Measurements from ENCODE around the gene LENG1. TPM values are rescaled to one million over a fixed set of nuclear protein-coding genes. Genes with fewer than 3 reads are reported as not detected.

The LENG1 gene
- polyA plus RNA-seq, 5 donors = 6.5 to 12.3 (median 7.9) TPM

DNA sequence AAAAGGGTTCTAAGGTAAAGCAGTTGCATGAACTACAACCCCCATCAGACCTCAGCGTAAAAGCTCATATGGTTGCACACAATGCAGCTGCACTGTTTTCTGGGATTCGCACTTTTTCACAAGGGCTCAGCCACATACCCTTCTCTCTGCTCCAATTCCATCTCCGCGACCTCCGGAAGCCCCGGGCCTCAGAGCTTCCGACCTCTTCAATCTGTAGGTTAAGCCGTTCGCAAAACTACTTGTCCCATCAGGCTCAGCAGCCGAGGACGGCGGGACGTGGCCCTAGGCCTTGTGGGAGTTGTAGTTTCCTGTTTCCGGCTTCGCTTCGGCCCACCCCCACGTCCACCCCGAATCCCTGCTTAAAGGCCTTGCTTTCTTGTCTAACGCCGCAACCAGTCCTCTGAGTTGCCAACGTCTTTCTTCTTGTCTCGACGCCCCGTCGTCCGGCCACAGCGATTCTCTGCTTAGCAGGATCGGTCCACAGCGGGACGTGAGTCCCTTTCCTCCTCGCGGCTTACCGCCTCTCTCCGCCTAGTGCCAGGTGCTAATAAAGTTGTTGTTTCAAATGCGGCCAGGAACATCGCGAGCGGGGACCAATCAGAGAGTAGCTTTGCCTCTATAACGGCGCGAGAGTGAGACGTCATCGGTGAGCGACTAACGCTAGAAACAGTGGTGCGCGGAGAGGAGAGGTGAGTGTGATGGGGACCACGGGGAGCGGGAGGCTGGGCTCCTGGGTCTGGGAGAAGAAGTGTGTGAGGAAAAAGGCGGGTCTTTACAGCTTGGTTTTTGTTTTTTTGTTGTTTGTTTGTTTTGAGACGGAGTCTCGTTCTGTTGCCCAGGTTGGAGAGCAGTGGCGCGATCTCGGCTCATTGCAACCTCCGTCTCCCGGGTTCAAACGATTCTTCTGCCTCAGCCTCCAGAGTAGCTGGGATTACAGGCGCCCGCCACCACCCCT, 44.1 kb downstream of the LENG1 start, which contains the start of the genes PRPF31 and TFPT:
TSS of gene PRPF31 (plus strand) at position 646 of the 955 bp plus-strand sequence. CDS start 2,525 bp downstream, outside the sequence.
TSS of gene TFPT (minus strand) at position 549 of the 955 bp plus-strand sequence. CDS start at position 161, 388 bp downstream.
- DNase-seq = peak; percentile 98

- no peak for DNase-seq
Measured at GRCh38 chr19:54114340-54115108, 45.0 kb downstream of the LENG1 start.

GRCh38 chr19:54109651-54110050, 49.9 kb downstream of the LENG1 start:
- DNase-seq = no peak

DNA sequence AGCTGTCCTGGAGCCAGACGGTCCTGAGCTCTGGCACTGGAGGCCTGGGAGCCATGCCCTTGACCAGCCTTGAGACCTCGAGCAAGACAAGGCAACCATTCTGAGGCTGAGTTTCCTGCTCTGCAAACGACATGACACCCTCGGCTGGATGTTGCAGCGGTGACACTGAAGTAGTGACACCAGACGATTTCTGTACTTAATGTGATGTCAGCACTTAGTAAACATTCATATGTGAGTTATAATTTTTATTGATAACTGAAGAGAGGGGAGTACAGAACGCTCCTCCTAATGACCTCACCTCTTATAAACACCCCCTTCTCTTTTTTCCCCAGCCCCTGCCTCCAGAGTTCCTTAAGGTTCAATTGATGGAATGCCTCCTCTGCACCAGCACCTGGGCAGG, 51.0 kb downstream of the LENG1 start:
- DNase-seq = no peak

DNA sequence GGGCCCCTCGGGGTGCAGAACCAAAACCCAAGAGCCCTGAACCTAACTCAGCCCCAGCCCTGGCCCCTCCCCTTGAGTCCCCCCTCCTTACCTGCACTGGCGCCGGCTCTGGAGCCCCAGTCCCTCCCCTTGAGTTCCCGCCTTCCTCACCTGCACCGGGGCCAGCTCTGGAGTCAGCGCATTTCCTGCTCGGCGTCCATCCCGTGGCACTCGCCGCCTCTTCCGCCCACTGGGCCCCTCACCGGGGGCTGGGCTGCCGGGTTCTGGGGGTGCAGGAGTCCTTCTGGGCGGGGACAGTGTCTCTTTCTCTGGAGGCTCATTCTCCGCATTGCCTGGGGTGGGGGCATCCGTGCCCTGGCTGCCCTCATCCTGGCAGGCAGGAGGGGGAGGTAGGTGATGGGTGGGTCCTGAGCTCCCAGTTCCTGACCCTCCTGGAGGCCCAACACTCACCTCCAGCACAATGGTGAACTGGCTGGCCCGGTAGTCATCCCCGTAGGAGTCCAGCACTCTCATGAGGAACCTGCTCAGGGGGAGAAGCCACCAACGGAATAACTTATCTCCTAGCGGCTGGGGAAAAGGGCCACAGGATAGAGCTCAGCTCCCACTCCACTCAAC, 51.5 kb downstream of the LENG1 start:
- DNase-seq = no peak

GRCh38 chr19:54106716-54107115, 52.8 kb downstream of the LENG1 start:
- DNase-seq = no peak

- DNase-seq = no peak
Measured at GRCh38 chr19:54105796-54106195, 53.7 kb downstream of the LENG1 start.

Other genes with a start within 250 kb of the LENG1 start
- under 1 TPM; 0.07 to 0.13 (median 0.10) TPM for gene CACNG8, start 196.8 kb downstream of the LENG1 start, polyA plus RNA-seq (ENCODE audit: insufficient read depth in 1 of 5, insufficient read length in 5 of 5, low replicate concordance in 1 of 5)
- gene CACNG6, start 168.1 kb downstream of the LENG1 start, polyA plus RNA-seq (ENCODE audit: insufficient read depth in 1 of 5, insufficient read length in 5 of 5, low replicate concordance in 1 of 5) = 1 to 10 TPM in 3 of 5 donors, under 1 TPM in 2; 0.21 to 2.6 (median 1.0) TPM
- under 1 TPM in 3 of 5 donors, not detected in 2; 0.17 to 0.41 (median 0.30) TPM for gene VSTM1, start 95.8 kb downstream of the LENG1 start, polyA plus RNA-seq (ENCODE audit: insufficient read depth in 1 of 5, insufficient read length in 5 of 5, low replicate concordance in 1 of 5)
- gene TARM1, start 78.4 kb downstream of the LENG1 start, polyA plus RNA-seq (ENCODE audit: insufficient read depth in 1 of 5, insufficient read length in 5 of 5, low replicate concordance in 1 of 5) = under 1 TPM in 4 of 5 donors, not detected in 1; 0.15 to 0.27 (median 0.18) TPM
- under 1 TPM; 0.38 to 0.73 (median 0.56) TPM for gene OSCAR, start 58.9 kb downstream of the LENG1 start, polyA plus RNA-seq (ENCODE audit: insufficient read depth in 1 of 5, insufficient read length in 5 of 5, low replicate concordance in 1 of 5)
- 100 to 1,000 TPM in 1 of 5 donors, 10 to 100 TPM in 4; 65.2 to 157 (median 85.5) TPM for gene NDUFA3, start 56.9 kb downstream of the LENG1 start, polyA plus RNA-seq (ENCODE audit: insufficient read depth in 1 of 5, insufficient read length in 5 of 5, low replicate concordance in 1 of 5)
- gene TFPT, start 44.1 kb downstream of the LENG1 start, polyA plus RNA-seq (ENCODE audit: insufficient read depth in 1 of 5, insufficient read length in 5 of 5, low replicate concordance in 1 of 5) = 10 to 100 TPM; 13.1 to 25.5 (median 18.1) TPM
- 10 to 100 TPM; 50.3 to 71.0 (median 60.2) TPM for gene PRPF31, start 44.0 kb downstream of the LENG1 start, polyA plus RNA-seq (ENCODE audit: insufficient read depth in 1 of 5, insufficient read length in 5 of 5, low replicate concordance in 1 of 5)
- gene CNOT3, start 22.0 kb downstream of the LENG1 start, polyA plus RNA-seq (ENCODE audit: insufficient read depth in 1 of 5, insufficient read length in 5 of 5, low replicate concordance in 1 of 5) = 10 to 100 TPM; 54.3 to 69.4 (median 59.5) TPM
- 10 to 100 TPM; 21.9 to 42.8 (median 32.1) TPM for gene TMC4, start 13.4 kb upstream of the LENG1 start, polyA plus RNA-seq (ENCODE audit: insufficient read depth in 1 of 5, insufficient read length in 5 of 5, low replicate concordance in 1 of 5)
- 10 to 100 TPM; 44.0 to 69.4 (median 54.5) TPM for gene MBOAT7, start 29.9 kb upstream of the LENG1 start, polyA plus RNA-seq (ENCODE audit: insufficient read depth in 1 of 5, insufficient read length in 5 of 5, low replicate concordance in 1 of 5)
- 10 to 100 TPM; 35.0 to 66.7 (median 44.3) TPM for gene TSEN34, start 31.6 kb upstream of the LENG1 start, polyA plus RNA-seq (ENCODE audit: insufficient read depth in 1 of 5, insufficient read length in 5 of 5, low replicate concordance in 1 of 5)
- 1,000 to 10,000 TPM; 1,645 to 2,801 (median 2,081) TPM for gene RPS9, start 41.1 kb upstream of the LENG1 start, polyA plus RNA-seq (ENCODE audit: insufficient read depth in 1 of 5, insufficient read length in 5 of 5, low replicate concordance in 1 of 5)
- gene LILRB3, start 63.3 kb upstream of the LENG1 start, polyA plus RNA-seq (ENCODE audit: insufficient read depth in 1 of 5, insufficient read length in 5 of 5, low replicate concordance in 1 of 5) = 1 to 10 TPM; 1.4 to 2.9 (median 2.3) TPM
- gene LILRA6, start 83.1 kb upstream of the LENG1 start, polyA plus RNA-seq (ENCODE audit: insufficient read depth in 1 of 5, insufficient read length in 5 of 5, low replicate concordance in 1 of 5) = 1 to 10 TPM in 1 of 5 donors, under 1 TPM in 4; 0.56 to 1.5 (median 0.73) TPM
- 1 to 10 TPM; 3.9 to 5.0 (median 4.8) TPM for gene LILRB5, start 97.6 kb upstream of the LENG1 start, polyA plus RNA-seq (ENCODE audit: insufficient read depth in 1 of 5, insufficient read length in 5 of 5, low replicate concordance in 1 of 5)
- gene LILRB2, start 121.4 kb upstream of the LENG1 start, polyA plus RNA-seq (ENCODE audit: insufficient read depth in 1 of 5, insufficient read length in 5 of 5, low replicate concordance in 1 of 5) = 1 to 10 TPM; 1.5 to 3.3 (median 1.7) TPM
- gene LILRA5, start 153.4 kb upstream of the LENG1 start, polyA plus RNA-seq (ENCODE audit: insufficient read depth in 1 of 5, insufficient read length in 5 of 5, low replicate concordance in 1 of 5) = under 1 TPM; 0.28 to 0.81 (median 0.55) TPM
- gene LILRA4, start 179.4 kb upstream of the LENG1 start, polyA plus RNA-seq (ENCODE audit: insufficient read depth in 1 of 5, insufficient read length in 5 of 5, low replicate concordance in 1 of 5) = under 1 TPM in 2 of 5 donors, not detected in 3; 0.13 to 0.26 TPM
- gene LAIR1, start 205.2 kb upstream of the LENG1 start, polyA plus RNA-seq (ENCODE audit: insufficient read depth in 1 of 5, insufficient read length in 5 of 5, low replicate concordance in 1 of 5) = 10 to 100 TPM in 1 of 5 donors, 1 to 10 TPM in 4; 5.7 to 11.6 (median 6.7) TPM

Data from right lung (tissue), 5 donors.